Choroid plexus epithelial cell (primary cell): ENCODE data around the gene NPAS3.
A peak's percentile ranks its signal among the peaks of the same experiment; 100 is the strongest.

Experiments used
- DNase-seq: peaks from one replicate; pipeline ENCODE4 v3.0.0-alpha.2; 2010; ENCODE audit warnings: low read depth
- H3K4me3 ChIP-seq: 2 replicates; pipeline ENCODE4 v1.5.1; 2011; ENCODE audit warnings: low read depth, mild to moderate bottlenecking, control low read depth, low read length, moderate library complexity
- CTCF ChIP-seq: conservative IDR thresholded peaks from 2 replicates; pipeline ENCODE4 v1.5.1; 2011; ENCODE audit warnings: low read depth, mild to moderate bottlenecking, control low read depth, inconsistent platforms, low read length, moderate library complexity

The NPAS3 gene

DNA sequence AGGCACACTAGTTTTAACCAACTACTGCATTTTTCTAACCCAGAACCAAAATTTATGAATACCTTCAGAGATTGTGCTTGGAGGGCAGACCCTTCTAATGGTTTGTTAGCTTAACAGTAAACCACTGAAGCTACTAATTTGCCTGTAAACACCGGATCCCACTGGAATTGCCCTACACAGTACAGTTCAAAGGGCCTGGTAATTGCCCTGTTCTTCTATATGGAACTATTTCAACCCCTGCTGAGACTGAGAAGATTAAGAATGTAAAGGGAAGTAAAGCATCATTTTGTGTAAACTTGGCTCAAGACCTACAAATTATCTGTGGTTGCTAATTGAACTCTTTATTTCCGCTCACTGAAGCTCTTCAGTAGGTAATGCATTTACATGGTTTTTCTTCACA is 468.1 kb downstream of the NPAS3 start:
- TF ChIP-seq CTCF, result no peak
- DNase-seq, result peak; percentile 13
- H3K4me3 ChIP-seq, result no peak overlapping the region

GRCh38 chr14:33408291-33408690 is 469.6 kb downstream of the NPAS3 start:
- no peak for TF ChIP-seq CTCF
- H3K4me3 ChIP-seq, result no peak overlapping the region
- no peak for DNase-seq

GRCh38 chr14:33412450-33412849 is 473.8 kb downstream of the NPAS3 start:
- H3K4me3 ChIP-seq, result no peak overlapping the region
- no peak for TF ChIP-seq CTCF
- DNase-seq, result no peak

- TF ChIP-seq CTCF, result no peak
- no peak for DNase-seq
- no peak overlapping the region for H3K4me3 ChIP-seq
Observed at GRCh38 chr14:33413381-33413780, 474.7 kb downstream of the NPAS3 start.

DNA sequence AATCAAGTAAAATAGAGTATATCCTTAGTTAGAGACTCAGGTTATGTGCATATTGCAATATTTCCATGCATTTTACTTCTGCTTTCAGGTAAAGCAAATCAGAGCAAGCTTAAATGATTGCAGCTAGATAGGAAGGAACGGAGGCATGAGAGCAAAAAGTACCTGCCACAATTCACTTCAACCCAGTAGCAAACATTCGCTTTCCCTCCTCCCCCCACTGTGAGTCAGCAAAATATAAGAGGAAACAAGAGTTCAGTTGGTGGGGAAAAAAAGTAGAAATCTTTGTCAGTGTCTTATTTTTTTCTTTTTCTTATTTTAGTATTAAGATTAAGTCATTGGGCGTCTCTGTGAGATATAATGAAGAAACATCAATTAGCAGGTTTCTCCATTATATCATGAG is 475.4 kb downstream of the NPAS3 start:
- H3K4me3 ChIP-seq, result no peak overlapping the region
- TF ChIP-seq CTCF, result no peak
- DNase-seq, result peak; percentile 16

DNA sequence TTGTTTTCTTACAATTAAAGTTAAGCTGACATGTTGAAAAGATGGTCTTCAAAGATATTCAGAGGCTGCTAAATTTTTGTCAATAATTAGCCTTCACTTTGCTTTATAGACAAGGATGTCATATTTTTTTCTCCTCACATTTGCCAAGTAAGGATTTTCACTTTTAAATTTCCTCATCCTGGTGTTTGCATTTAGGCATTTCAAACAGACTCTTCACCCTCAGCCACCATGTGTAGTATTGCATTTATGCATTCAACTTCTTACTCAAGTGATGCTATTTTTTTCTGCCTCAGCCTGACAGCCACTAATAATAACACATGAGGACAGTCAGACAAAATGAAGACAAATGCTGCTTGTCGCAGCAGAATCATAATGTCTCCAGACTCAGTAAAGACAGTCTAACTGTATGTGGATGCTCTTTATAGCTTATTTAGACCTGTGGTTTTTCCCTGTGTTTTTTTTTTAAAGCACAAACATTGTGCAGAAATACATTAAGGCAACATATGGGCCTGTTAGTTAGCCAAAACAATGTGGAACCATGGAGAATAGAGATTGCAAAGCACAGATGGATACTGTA is 481.5 kb downstream of the NPAS3 start:
- no peak for DNase-seq
- no peak for TF ChIP-seq CTCF
- H3K4me3 ChIP-seq, result no peak overlapping the region

DNA sequence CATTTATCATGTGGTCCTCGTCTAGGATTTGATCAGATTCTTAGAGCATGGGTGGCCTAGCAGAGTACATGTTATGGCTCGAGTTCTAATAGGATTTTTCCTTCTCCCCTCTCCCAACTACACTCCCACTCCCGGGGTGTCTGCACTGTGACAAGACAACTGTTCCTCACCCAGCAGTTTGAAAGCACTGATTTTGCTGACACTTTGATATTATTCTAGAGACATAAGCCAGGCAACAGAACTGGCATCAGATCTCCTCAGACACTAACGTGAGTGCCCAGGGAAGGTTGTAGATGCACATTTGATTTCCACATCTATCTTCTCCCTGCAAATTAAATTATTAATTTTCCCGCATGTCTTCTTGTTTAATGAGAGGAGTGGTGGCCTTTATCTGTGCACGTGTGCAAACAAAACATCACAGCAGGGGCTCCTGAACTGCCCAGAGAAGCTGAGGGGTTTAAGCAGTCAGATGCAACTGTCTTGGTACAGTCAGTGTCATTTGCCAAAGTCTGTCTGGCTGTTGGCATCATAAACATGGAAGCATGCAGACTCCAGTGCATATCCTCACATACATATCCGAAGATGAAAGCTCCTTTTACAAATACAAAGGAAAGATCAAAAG is 491.8 kb downstream of the NPAS3 start:
- no peak overlapping the region for H3K4me3 ChIP-seq
- DNase-seq, result no peak
- TF ChIP-seq CTCF, result no peak
